SK-N-SH (cell line): ENCODE data around the gene UTP11. TPM values are rescaled to one million over a fixed set of nuclear protein-coding genes. Genes with fewer than 3 reads are reported as not detected.

Source experiments
- CTCF ChIA-PET: fragments of 300-600, 350-600 bp; formaldehyde crosslinking; extraction: SDS; loops from one replicate; lab custom pipeline; 2021; lab: Yijun Ruan, JAX
- POLR2A ChIA-PET: fragments of 350-600 bp; sonication (Branson Sonifier 250); formaldehyde crosslinking; extraction: SDS; loops from one replicate; lab custom pipeline; 2020; ENCODE audit warnings: antibody characterized with exemption, inconsistent platforms; lab: Yijun Ruan, JAX
- DNase-seq: peaks from one replicate; pipeline ENCODE4 v3.0.0; 2012
- H2AFZ ChIP-seq: fragments of 200-600 bp; sonication (generic); 2 replicates; pipeline ENCODE4 v1.8.1; 2016; ENCODE audit warnings: antibody characterized with exemption, mild to moderate bottlenecking, low read depth
- H3F3A ChIP-seq: fragments of 200-600 bp; sonication (generic); replicated peaks from 2 replicates; pipeline ENCODE3; 2016; ENCODE audit warnings: antibody characterized with exemption, mild to moderate bottlenecking; ENCODE audit not compliant: insufficient read depth
- H3K27ac ChIP-seq, 2 experiments: fragments of 200-500 bp in 1 of 2; fragments of 200-600 bp in 1 of 2; sonication (Bioruptor generic) in 1 of 2; sonication (generic), shearing (Covaris generic) in 1 of 2; 2 replicates each; pipeline versions ENCODE4 v1.5.1 to v1.6.1; 2014 to 2016; ENCODE audit warnings: low read depth in 2 of 2, inconsistent platforms in 1 of 2, low read length in 1 of 2, mild to moderate bottlenecking in 1 of 2, mixed read lengths in 1 of 2
- H3K27me3 ChIP-seq: fragments of 200-600 bp; sonication (generic), shearing (Covaris generic); 2 replicates; pipeline ENCODE4 v1.6.1; 2016; ENCODE audit warnings: mixed run types; ENCODE audit not compliant: insufficient read depth
- H3K36me3 ChIP-seq, 2 experiments: fragments of 200-500 bp in 1 of 2; fragments of 200-600 bp in 1 of 2; sonication (Bioruptor generic) in 1 of 2; sonication (generic) in 1 of 2; replicated peaks in 1 of 2; 2 replicates each; pipeline versions ENCODE3 to v1.5.1; 2014 to 2016; ENCODE audit warnings: low read length in 1 of 2, mild to moderate bottlenecking in 1 of 2; ENCODE audit not compliant: insufficient read depth in 2 of 2, control insufficient read depth in 1 of 2
- H3K4me1 ChIP-seq, 2 experiments: fragments of 200-500 bp in 1 of 2; fragments of 200-600 bp in 1 of 2; sonication (Bioruptor generic) in 1 of 2; sonication (generic), shearing (Covaris generic) in 1 of 2; 2 replicates each; pipeline versions ENCODE4 v1.5.1 to v1.6.1; 2014 to 2016; ENCODE audit warnings: low read depth in 1 of 2, low read length in 1 of 2, mixed run types in 1 of 2; ENCODE audit not compliant: insufficient read depth in 2 of 2, control insufficient read depth in 1 of 2
- H3K4me2 ChIP-seq: fragments of 200-600 bp; sonication (generic), shearing (Covaris generic); 2 replicates; pipeline ENCODE4 v1.6.1; 2017; ENCODE audit warnings: mixed run types
- H3K4me3 ChIP-seq, 2 experiments: fragments of 200-500 bp in 1 of 2; fragments of 200-600 bp in 1 of 2; sonication (Bioruptor generic) in 1 of 2; sonication (generic), shearing (Covaris generic) in 1 of 2; 2 replicates each; pipeline versions ENCODE4 v1.5.1 to v1.8.1; 2014 to 2016; ENCODE audit warnings: low read depth in 2 of 2, inconsistent platforms in 1 of 2, low read length in 1 of 2, mild to moderate bottlenecking in 1 of 2, mixed read lengths in 1 of 2, moderate library complexity in 1 of 2
- H3K79me2 ChIP-seq: fragments of 200-600 bp; sonication (generic); 2 replicates; pipeline ENCODE4 v1.8.1; 2017; ENCODE audit warnings: mild to moderate bottlenecking; ENCODE audit not compliant: insufficient read depth
- H3K9ac ChIP-seq: fragments of 200-600 bp; sonication (generic); 2 replicates; pipeline ENCODE4 v1.6.1; 2017; ENCODE audit warnings: mixed run types
- H3K9me2 ChIP-seq: fragments of 200-600 bp; sonication (generic); 2 replicates; pipeline ENCODE4 v1.6.1; 2017; ENCODE audit warnings: mixed run types
- H3K9me3 ChIP-seq: fragments of 200-600 bp; sonication (generic); 2 replicates; pipeline ENCODE4 v1.6.1; 2017; ENCODE audit warnings: mixed run types, mild to moderate bottlenecking, moderate library complexity
- H4K20me1 ChIP-seq: fragments of 200-600 bp; sonication (generic); 2 replicates; pipeline ENCODE4 v1.6.1; 2017; ENCODE audit warnings: mild to moderate bottlenecking, mixed run types; ENCODE audit not compliant: insufficient read depth
- CTCF ChIP-seq: fragments of 200-600 bp; sonication (generic); IDR thresholded peaks from 2 replicates; pipeline ENCODE4 v1.6.1; 2017; ENCODE audit warnings: antibody characterized with exemption, mild to moderate bottlenecking, moderate library complexity
- ELF1 ChIP-seq: IDR thresholded peaks from 2 replicates; pipeline ENCODE4 v1.4.0; 2012
- EP300 ChIP-seq, 2 experiments: IDR thresholded peaks; 2 replicates each; pipeline versions ENCODE4 v1.4.0 to v1.6.1; 2012; ENCODE audit warnings: borderline replicate concordance in 1 of 2, low read depth in 1 of 2, low read length in 1 of 2
- EZH2phosphoT487 ChIP-seq: fragments of 200-600 bp; sonication (generic); IDR thresholded peaks from 2 replicates; pipeline ENCODE4 v1.6.1; 2017; ENCODE audit warnings: low read depth, mixed run types, mild to moderate bottlenecking, antibody characterized with exemption, moderate library complexity, borderline replicate concordance
- FOXJ3 ChIP-seq: sonication (generic); formaldehyde crosslinking; IDR thresholded peaks from 2 replicates; pipeline ENCODE4 v1.5.1; 2020; ENCODE audit warnings: mild to moderate bottlenecking, missing genetic modification reagents
- GABPA ChIP-seq: IDR thresholded peaks from 2 replicates; pipeline ENCODE4 v1.4.0; 2012; ENCODE audit warnings: low read depth, mild to moderate bottlenecking
- GATA2 ChIP-seq: sonication (generic); formaldehyde crosslinking; IDR thresholded peaks from 2 replicates; pipeline ENCODE4 v1.5.0; 2020; ENCODE audit warnings: mild to moderate bottlenecking, missing genetic modification reagents
- IRF3 ChIP-seq: fragments of 150-350 bp; IDR thresholded peaks from 2 replicates; pipeline ENCODE4 v1.6.1; 2016; ENCODE audit warnings: mild to moderate bottlenecking, low read depth, low read length
- MEF2A ChIP-seq: IDR thresholded peaks from 2 replicates; pipeline ENCODE4 v1.4.0; 2012; ENCODE audit warnings: low read depth, borderline replicate concordance
- NRF1 ChIP-seq: IDR thresholded peaks from 2 replicates; pipeline ENCODE4 v1.6.1; 2012; ENCODE audit warnings: low read depth, mild to moderate bottlenecking, low read length
- POLR2AphosphoS5 ChIP-seq: IDR thresholded peaks from 2 replicates; pipeline ENCODE4 v1.6.1; 2012; ENCODE audit warnings: low read depth, low read length
- RCOR1 ChIP-seq: fragments of 150-350 bp; IDR thresholded peaks from 2 replicates; pipeline ENCODE4 v1.6.1; 2017; ENCODE audit warnings: antibody characterized with exemption, low read length
- SMC3 ChIP-seq: IDR thresholded peaks from 2 replicates; pipeline ENCODE4 v1.6.1; 2012; ENCODE audit warnings: low read depth, low read length, improper control_type of control experiment
- TCF12 ChIP-seq: IDR thresholded peaks from 2 replicates; pipeline ENCODE4 v1.4.0; 2012
- TEAD4 ChIP-seq: IDR thresholded peaks from 2 replicates; pipeline ENCODE4 v1.4.0; 2012; ENCODE audit warnings: mild to moderate bottlenecking, borderline replicate concordance; ENCODE audit not compliant: insufficient read depth
- ZBTB33 ChIP-seq: IDR thresholded peaks from 2 replicates; pipeline ENCODE4 v1.4.0; 2012; ENCODE audit warnings: low read depth, borderline replicate concordance
- WGBS: methylation state at CpG from one replicate; pipeline ENCODE4 v1.1.6; 2017; ENCODE audit warnings: low lambda C conversion rate; 5-methylcytosine and 5-hydroxymethylcytosine counted together
- polyA plus RNA-seq, 3 experiments: library from polyadenylated mRNA; depleted of rRNA; stranded (reverse); fragments of >200 nt; gene quantifications; 2 replicates each; pipeline ENCODE4 v1.2.3, GENCODE V29; 2012

UTP11 gene
- polyA plus RNA-seq, 1 of the 3 experiments (the other 2 are of a cell fraction): 26.8 TPM

GRCh38 chr1:38072858-38073257 is 60.3 kb downstream of the UTP11 start:
- Histone ChIP-seq H3K27me3 (peaks cover 58% of the 10 kb centered on the region), H3K9me2 (no peaks in the 10 kb centered on the region), H3K4me2 (no peak overlapping the region), H3K4me3 (no peak overlapping the region), H2AFZ (no peak overlapping the region), H3K9ac (no peak overlapping the region), H3F3A (no peaks in the 10 kb centered on the region), H3K79me2 (no peaks in the 10 kb centered on the region), H3K9me3 (no peaks in the 10 kb centered on the region), H4K20me1 (no peaks in the 10 kb centered on the region), H3K4me1 (peaks cover 4 to 13% of the 10 kb centered on the region in 2 experiments; a peak in 2 of 4 replicates), H3K36me3 (no peaks in the 10 kb centered on the region), H3K27ac (no peak overlapping the region)
- ChIA-PET CTCF (interaction anchor here (1.1 to 4.7 kb wide), 9 partner anchors 12 to 50 kb away, joined by 3 to 36 read pairs (median 9); partner anchors contain the start of gene POU3F1), POLR2A (no interaction called here)
- no peak for TF ChIP-seq POLR2AphosphoS5
- no peak for TF ChIP-seq RCOR1
- 23% methylated on average over 2 of the region's 2 CpGs for WGBS
- DNase-seq: no peak

- Histone ChIP-seq H3F3A (no peaks in the 10 kb centered on the region), H3K36me3 (no peaks in the 10 kb centered on the region), H3K9me2 (no peaks in the 10 kb centered on the region), H3K9ac (no peak overlapping the region), H2AFZ (no peak overlapping the region), H4K20me1 (no peaks in the 10 kb centered on the region), H3K4me1 (peaks cover 0 to 13% of the 10 kb centered on the region in 2 experiments; a peak in 2 of 4 replicates), H3K27ac (no peak overlapping the region), H3K4me3 (no peak overlapping the region), H3K79me2 (no peaks in the 10 kb centered on the region), H3K27me3 (peaks cover 49% of the 10 kb centered on the region), H3K9me3 (no peaks in the 10 kb centered on the region), H3K4me2 (no peak overlapping the region)
- ChIA-PET POLR2A (no interaction called here), CTCF (interaction anchor here (1.2 to 4.7 kb wide), 5 partner anchors 8 to 46 kb away, joined by 3 to 36 read pairs (median 20); partner anchors contain the start of gene POU3F1)
- no peak for DNase-seq
- TF ChIP-seq ZBTB33: no peak
- 22% methylated on average over 5 of the region's 9 CpGs for WGBS
Observed at GRCh38 chr1:38073534-38074301, 61.2 kb downstream of the UTP11 start.

- DNase-seq: no peak
- no peak overlapping the region for H3K4me2 ChIP-seq
- 52% methylated on average over 4 of the region's 4 CpGs for WGBS
- H3K79me2 ChIP-seq: no peaks in the 10 kb centered on the region
- no peak overlapping the region for H3K9ac ChIP-seq
- no peaks in the 10 kb centered on the region for H3F3A ChIP-seq
- no peaks in the 10 kb centered on the region for H3K36me3 ChIP-seq
- H3K9me2 ChIP-seq: no peaks in the 10 kb centered on the region
- no peak overlapping the region for H2AFZ ChIP-seq
- H3K27ac ChIP-seq: no peak overlapping the region
- no peaks in the 10 kb centered on the region for H4K20me1 ChIP-seq
- CTCF ChIA-PET: interaction anchor here (1.2 kb wide), 2 partner anchors 9 to 26 kb away, joined by 3 read pairs; no protein-coding TSS in a partner anchor
- H3K27me3 ChIP-seq: peaks cover 46% of the 10 kb centered on the region
- H3K4me1 ChIP-seq: peaks cover 0 to 13% of the 10 kb centered on the region in 2 experiments; a peak in 2 of 4 replicates
- no peaks in the 10 kb centered on the region for H3K9me3 ChIP-seq
- POLR2A ChIA-PET: no interaction called here
- H3K4me3 ChIP-seq: no peak overlapping the region
- no peak for TF ChIP-seq TCF12
- no peak for TF ChIP-seq TEAD4
- TF ChIP-seq EZH2phosphoT487: no peak
- no peak for TF ChIP-seq CTCF
- no peak for TF ChIP-seq FOXJ3
- no peak for TF ChIP-seq IRF3
- TF ChIP-seq RCOR1: no peak
- no peak for TF ChIP-seq GABPA
- no peak for TF ChIP-seq ELF1
- no peak for TF ChIP-seq GATA2 (CRISPR knock-in tag)
- no peak for TF ChIP-seq SMC3
- no peak for TF ChIP-seq MEF2A
- no peak for TF ChIP-seq NRF1
- no peak for TF ChIP-seq EP300 (IDR thresholded peaks at IDR 0.05; ENCODE audit: borderline replicate concordance in 1 of 2, low read depth in 1 of 2, low read length in 1 of 2)
Observed at GRCh38 chr1:38074302-38074677, 61.8 kb downstream of the UTP11 start.
